Stimulated activated CD4-positive, alpha-beta T cell treated with anti-CD3 and anti-CD28 coated beads, Interleukin-4, amount 100 ng/mL, for 4 hours (primary cell): ENCODE results near the gene ADNP2.
A peak's percentile ranks its signal among the peaks of the same experiment; 100 is the strongest.

Experiments used
- DNase-seq, 2 experiments: peaks; one replicate each; pipeline ENCODE4 v3.0.0-alpha.2; 2020

ADNP2 gene

GRCh38 chr18:80108739-80109675, at the start of gene ADNP2:
TSS of gene ADNP2 (plus strand) at chr18:80109262. CDS start at chr18:80117543, 8,281 bp downstream.
- peak; percentile 63 to 84 for DNase-seq

GRCh38 chr18:80059945-80060344, 49.1 kb upstream of the ADNP2 start:
- DNase-seq, result no peak

GRCh38 chr18:80065705-80066104, 43.4 kb upstream of the ADNP2 start:
- no peak for DNase-seq

GRCh38 chr18:80067321-80067720, 41.7 kb upstream of the ADNP2 start:
- DNase-seq, result no peak

- DNase-seq, result no peak
Observed at GRCh38 chr18:80067897-80068296, 41.2 kb upstream of the ADNP2 start.

- no peak for DNase-seq
Observed at GRCh38 chr18:80068571-80069272, 40.3 kb upstream of the ADNP2 start.

- DNase-seq, result no peak
Observed at GRCh38 chr18:80070825-80071224, 38.2 kb upstream of the ADNP2 start.

GRCh38 chr18:80074183-80074582, 34.9 kb upstream of the ADNP2 start:
- DNase-seq, result no peak

- DNase-seq, result no peak
Observed at GRCh38 chr18:80074697-80075096, 34.4 kb upstream of the ADNP2 start.

GRCh38 chr18:80075940-80076339, 33.1 kb upstream of the ADNP2 start:
- DNase-seq, result no peak

GRCh38 chr18:80076379-80076778, 32.7 kb upstream of the ADNP2 start:
- no peak for DNase-seq

GRCh38 chr18:80077873-80078272, 31.2 kb upstream of the ADNP2 start:
- no peak for DNase-seq

GRCh38 chr18:80086281-80086680, 22.8 kb upstream of the ADNP2 start:
- no peak for DNase-seq

- DNase-seq, result no peak
Observed at GRCh38 chr18:80088036-80088435, 21.0 kb upstream of the ADNP2 start.

GRCh38 chr18:80088823-80089222, 20.2 kb upstream of the ADNP2 start:
- DNase-seq, result no peak

GRCh38 chr18:80095414-80095813, 13.6 kb upstream of the ADNP2 start:
- no peak for DNase-seq

GRCh38 chr18:80096032-80096565, 13.0 kb upstream of the ADNP2 start:
- DNase-seq, result no peak

- DNase-seq, result no peak
Observed at GRCh38 chr18:80097201-80097600, 11.9 kb upstream of the ADNP2 start.

- no peak for DNase-seq
Observed at GRCh38 chr18:80103231-80103630, 5.8 kb upstream of the ADNP2 start.

GRCh38 chr18:80104364-80104779, 4.7 kb upstream of the ADNP2 start:
- no peak for DNase-seq

GRCh38 chr18:80105369-80106167, 3.5 kb upstream of the ADNP2 start:
- no peak for DNase-seq

- DNase-seq, result no peak
Observed at GRCh38 chr18:80106482-80107051, 2.5 kb upstream of the ADNP2 start.

GRCh38 chr18:80107426-80107825, 1.6 kb upstream of the ADNP2 start:
- DNase-seq, result no peak
